Astrocyte of the cerebellum (primary cell): Measurements from ENCODE around the gene EP400.
"Not testable (repeated sequence)": the region's sequence is repeated elsewhere in the genome, so short reads cannot be mapped to it uniquely, and the experiment has no call there.

Experiments used
- DNase-seq: peaks from one replicate; pipeline ENCODE4 v3.0.0-alpha.2; 2011; ENCODE audit warnings: low read depth
- H3K4me3 ChIP-seq: 2 replicates; pipeline ENCODE4 v1.5.1; 2011; ENCODE audit warnings: mild to moderate bottlenecking, low read depth, low read length, moderate library complexity
- CTCF ChIP-seq: IDR thresholded peaks from 2 replicates; pipeline ENCODE4 v1.5.1; 2012; ENCODE audit warnings: low read length, low read depth, moderate library complexity, mild to moderate bottlenecking; ENCODE audit errors: missing control alignments
- in situ Hi-C: cut with HindIII; loops from 2 replicates; pipeline ENCODE4 v1.10.0; 2017; ENCODE audit warnings: low sequenced_read_pairs

Gene EP400

GRCh38 chr12:132075714-132076553 lies 126.2 kb downstream of the EP400 start:
- in situ Hi-C loops: no loop called here
- no peak overlapping the region for H3K4me3 ChIP-seq
- DNase-seq: no peak
- no peak for TF ChIP-seq CTCF

GRCh38 chr12:132076711-132077110 lies 127.0 kb downstream of the EP400 start:
- in situ Hi-C loops: no loop called here
- DNase-seq: no peak
- no peak overlapping the region for H3K4me3 ChIP-seq
- TF ChIP-seq CTCF: no peak

- H3K4me3 ChIP-seq: no peak overlapping the region
- in situ Hi-C loops: no loop called here
- no peak for DNase-seq
- no peak for TF ChIP-seq CTCF
Observed at GRCh38 chr12:132077322-132078100, 127.8 kb downstream of the EP400 start.

GRCh38 chr12:132078190-132078589 lies 128.4 kb downstream of the EP400 start:
- peak; percentile 76 for DNase-seq
- no peak for TF ChIP-seq CTCF
- in situ Hi-C loops: no loop called here
- no peak overlapping the region for H3K4me3 ChIP-seq

GRCh38 chr12:132079200-132079599 lies 129.5 kb downstream of the EP400 start:
- TF ChIP-seq CTCF: no peak
- in situ Hi-C loops: no loop called here
- DNase-seq: no peak

GRCh38 chr12:132079695-132080094 lies 130.0 kb downstream of the EP400 start:
- no peak for TF ChIP-seq CTCF
- no peak overlapping the region for H3K4me3 ChIP-seq
- in situ Hi-C loops: no loop called here
- DNase-seq: no peak

More at GRCh38 chr12:132079200-132079599, 129.5 kb downstream of the EP400 start:
- H3K4me3 ChIP-seq: no peak overlapping the region

GRCh38 chr12:132080515-132080914 lies 130.8 kb downstream of the EP400 start:
- DNase-seq, in situ Hi-C loops, H3K4me3 ChIP-seq: not testable (repeated sequence)
